ENCODE data around the gene AQP10. TPM values are rescaled to one million over a fixed set of nuclear protein-coding genes. Genes with fewer than 3 reads are reported as not detected.

The AQP10 gene
- total and polyA plus RNA-seq, 9 of the 15 experiments (the other 6 are each of a cell fraction or from before 2014, with no cell fraction given) = 0.37 to 9.7 (median 1.9) TPM

GRCh38 chr1:154325583-154326545 is 5.0 kb downstream of the AQP10 start (continued):
- TF ChIP-seq ZBTB11 (CRISPR knock-in tag; IDR thresholded peaks at IDR 0.05) (peak in 1 of 3 experiments; percentile 47; a peak in 1 of 6 replicates), CREB3L1 (IDR thresholded peaks at IDR 0.05; ENCODE audit: borderline replicate concordance, low read depth) (peak; percentile 87; the same call in 1 of the 2 replicates), ATF7 (IDR thresholded peaks at IDR 0.05) (0 out of 2 replicates have a peak, but pooled peaks have one; percentile 11), AFF1 (IDR thresholded peaks at IDR 0.05; ENCODE audit: low read depth in 1 of 2, partially characterized antibody in 2 of 2) (peak in 1 of 2 experiments; percentile 48), CREM (IDR thresholded peaks at IDR 0.05; ENCODE audit: low read depth) (peak; percentile 49), ZBTB17 (CRISPR knock-in tag; IDR thresholded peaks at IDR 0.05) (no peak), TOE1 (IDR thresholded peaks at IDR 0.05; ENCODE audit: borderline replicate concordance) (no peak), TOE1 (CRISPR knock-in tag; IDR thresholded peaks at IDR 0.05; ENCODE audit: borderline replicate concordance, low read depth) (no peak), HINFP (tag; conservative IDR thresholded peaks at IDR 0.05; ENCODE audit: low read depth) (no peak), ZSCAN29 (IDR thresholded peaks at IDR 0.05) (no peak), GABPB1 (CRISPR knock-in tag; IDR thresholded peaks at IDR 0.05) (peak; percentile 15; the same call in 1 of the 2 replicates), SP1 (CRISPR knock-in tag; IDR thresholded peaks at IDR 0.05) (no peak; the same call in 1 of the 2 replicates), NFE2 (IDR thresholded peaks at IDR 0.05; ENCODE audit: low read depth) (no peak), PTBP1 (IDR thresholded peaks at IDR 0.05; ENCODE audit: low read depth, low read length) (no peak)
